ENCODE data around the gene COA1.

Gene COA1

DNA sequence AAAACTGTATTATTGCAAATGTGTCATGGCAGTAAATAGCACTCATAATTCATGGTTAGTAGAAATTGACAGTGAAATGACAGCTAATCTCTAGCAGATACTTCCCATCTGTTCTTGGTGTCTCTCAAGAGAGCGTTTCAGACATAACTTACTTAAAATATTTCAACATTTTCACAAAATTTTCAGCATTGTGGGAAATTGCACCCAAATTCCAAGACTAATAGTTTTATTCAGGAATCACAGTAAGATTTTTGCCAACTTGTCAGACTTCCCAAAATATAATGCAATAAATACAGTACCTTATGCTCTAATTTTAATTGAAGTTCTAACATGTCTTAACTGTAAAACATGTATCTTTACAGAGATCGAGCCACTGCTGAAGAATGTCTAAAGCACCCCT, 105.2 kb downstream of the COA1 start:
- CTCF ChIA-PET: no interaction called here
- TF ChIP-seq, protein P1, sequence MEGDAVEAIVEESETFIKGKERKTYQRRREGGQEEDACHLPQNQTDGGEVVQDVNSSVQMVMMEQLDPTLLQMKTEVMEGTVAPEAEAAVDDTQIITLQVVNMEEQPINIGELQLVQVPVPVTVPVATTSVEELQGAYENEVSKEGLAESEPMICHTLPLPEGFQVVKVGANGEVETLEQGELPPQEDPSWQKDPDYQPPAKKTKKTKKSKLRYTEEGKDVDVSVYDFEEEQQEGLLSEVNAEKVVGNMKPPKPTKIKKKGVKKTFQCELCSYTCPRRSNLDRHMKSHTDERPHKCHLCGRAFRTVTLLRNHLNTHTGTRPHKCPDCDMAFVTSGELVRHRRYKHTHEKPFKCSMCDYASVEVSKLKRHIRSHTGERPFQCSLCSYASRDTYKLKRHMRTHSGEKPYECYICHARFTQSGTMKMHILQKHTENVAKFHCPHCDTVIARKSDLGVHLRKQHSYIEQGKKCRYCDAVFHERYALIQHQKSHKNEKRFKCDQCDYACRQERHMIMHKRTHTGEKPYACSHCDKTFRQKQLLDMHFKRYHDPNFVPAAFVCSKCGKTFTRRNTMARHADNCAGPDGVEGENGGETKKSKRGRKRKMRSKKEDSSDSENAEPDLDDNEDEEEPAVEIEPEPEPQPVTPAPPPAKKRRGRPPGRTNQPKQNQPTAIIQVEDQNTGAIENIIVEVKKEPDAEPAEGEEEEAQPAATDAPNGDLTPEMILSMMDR (IDR thresholded peaks at IDR 0.05; ENCODE audit: insufficient read depth, low read length, missing control alignments): no peak
- POLR2A ChIA-PET: no interaction called here
- no peak overlapping the region for H3K4me3 ChIP-seq (ENCODE audit: low read depth, low read length)
- no peak for DNase-seq (ENCODE audit: low read depth, low spot score)

DNA sequence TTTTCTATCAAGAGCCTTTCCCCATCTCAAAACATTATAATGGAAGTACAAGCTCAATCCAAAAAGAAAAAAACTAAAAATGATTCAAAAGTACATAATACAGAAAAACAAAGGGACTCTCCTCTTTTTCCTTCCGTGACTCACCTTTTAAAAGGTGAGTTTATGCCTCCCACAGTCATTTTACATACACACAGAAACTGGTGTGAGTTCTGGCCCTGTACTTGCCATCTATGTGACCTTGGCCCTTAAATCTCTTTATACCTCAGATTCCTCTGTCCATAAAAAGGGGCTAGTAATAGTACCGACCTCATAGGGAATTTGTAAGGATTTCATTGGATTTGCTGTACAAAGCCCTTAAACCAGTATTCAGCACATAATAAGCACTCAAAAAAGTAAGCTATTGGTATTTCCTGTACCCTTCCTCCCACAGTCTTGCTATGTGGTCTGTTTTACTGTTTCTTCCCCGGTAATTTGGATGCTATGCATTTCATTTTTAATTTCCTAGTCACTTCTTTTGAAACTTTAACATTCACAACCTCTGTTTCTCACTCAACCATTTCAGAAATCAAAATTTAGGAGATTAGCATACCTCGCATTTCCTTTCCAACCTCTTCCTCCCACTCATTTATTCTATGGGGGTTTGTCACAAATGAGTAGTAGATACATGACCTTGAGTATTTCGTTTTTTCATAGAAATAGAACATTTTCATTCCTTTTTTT, 107.4 kb downstream of the COA1 start:
- no peak overlapping the region for H3K4me3 ChIP-seq (ENCODE audit: low read depth, low read length)
- TF ChIP-seq, protein P1 (IDR thresholded peaks at IDR 0.05; ENCODE audit: insufficient read depth, low read length, missing control alignments): no peak
- ChIA-PET CTCF (interaction anchor here (1.0 to 8.5 kb wide), 4 partner anchors 18 to 78 kb away, joined by 3 to 59 read pairs (median 8); partner anchors contain the start of gene STK17A), POLR2A (interaction anchor here (1.4 kb wide), 1 partner anchor 39 kb away, joined by 4 read pairs; the partner anchor contains the start of gene STK17A)
- DNase-seq (ENCODE audit: low read depth, low spot score): no peak

DNA sequence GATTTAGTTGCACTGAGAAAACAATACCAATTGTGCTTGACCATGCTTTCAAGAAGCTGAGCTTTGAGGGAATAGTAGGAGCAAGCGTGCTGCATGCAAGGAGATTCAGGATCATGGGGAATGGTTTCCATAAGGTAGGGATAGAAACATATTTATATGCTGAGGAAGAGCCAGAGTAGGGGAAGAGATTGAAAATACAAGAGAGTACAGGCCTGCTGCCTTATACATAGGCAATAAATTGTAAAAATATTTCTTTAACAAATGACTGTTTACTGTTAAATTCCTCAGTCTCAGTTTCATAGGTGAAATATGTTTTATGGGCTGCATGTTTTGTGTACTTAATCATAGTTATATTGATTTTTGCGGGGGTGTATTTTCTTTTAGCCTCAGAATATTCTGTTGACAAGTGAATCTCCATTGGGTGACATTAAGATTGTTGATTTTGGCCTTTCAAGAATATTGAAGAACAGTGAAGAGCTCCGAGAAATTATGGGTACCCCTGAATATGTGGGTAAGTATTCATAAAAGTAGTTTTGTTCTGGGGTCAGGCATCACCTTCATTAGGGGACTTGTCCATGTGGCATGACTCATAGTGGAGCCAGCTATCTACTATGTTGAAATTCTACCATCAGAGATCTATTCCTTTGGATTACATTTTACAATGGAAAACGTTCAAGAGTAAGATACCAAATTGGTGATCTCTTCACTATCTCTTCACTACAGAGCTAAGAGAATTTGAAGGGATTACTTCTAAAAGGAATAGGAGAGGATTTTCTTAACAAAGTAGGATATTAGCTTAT, 109.9 kb downstream of the COA1 start:
- no peak overlapping the region for H3K4me3 ChIP-seq (ENCODE audit: low read depth, low read length)
- TF ChIP-seq, protein P1 (IDR thresholded peaks at IDR 0.05; ENCODE audit: insufficient read depth, low read length, missing control alignments): no peak
- no peak for DNase-seq (ENCODE audit: low read depth, low spot score)
- POLR2A ChIA-PET: interaction anchor here (1.0 kb wide), 1 partner anchor 37 kb away, joined by 3 read pairs; the partner anchor contains the start of gene STK17A
- CTCF ChIA-PET: interaction anchor here (0.9 to 8.5 kb wide), 6 partner anchors 16 to 80 kb away, joined by 3 to 59 read pairs (median 3); partner anchors contain the start of gene STK17A

DNA sequence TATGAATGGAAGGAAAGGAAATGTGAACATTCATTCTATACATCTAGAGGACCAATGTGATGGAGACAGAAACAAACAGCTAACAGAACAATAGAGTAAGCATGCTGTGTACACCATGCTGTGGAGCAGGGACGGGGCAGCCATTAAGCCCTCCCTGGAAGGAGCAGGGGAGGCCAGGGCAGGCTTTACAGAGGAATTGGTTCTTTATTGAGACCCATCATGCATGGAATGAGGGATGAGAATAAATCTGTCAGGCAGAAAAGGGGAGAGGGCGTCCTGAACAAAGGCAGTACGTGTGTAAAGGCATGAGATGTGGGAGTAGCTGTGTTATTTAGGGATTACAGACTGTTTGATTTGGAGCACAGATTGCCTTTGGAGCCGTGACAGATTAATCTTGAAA, 111.2 kb downstream of the COA1 start:
- CTCF ChIA-PET: interaction anchor here (0.6 to 8.5 kb wide), 4 partner anchors 10 to 220 kb away, joined by 3 to 59 read pairs (median 16); partner anchors contain the start of gene STK17A

DNA sequence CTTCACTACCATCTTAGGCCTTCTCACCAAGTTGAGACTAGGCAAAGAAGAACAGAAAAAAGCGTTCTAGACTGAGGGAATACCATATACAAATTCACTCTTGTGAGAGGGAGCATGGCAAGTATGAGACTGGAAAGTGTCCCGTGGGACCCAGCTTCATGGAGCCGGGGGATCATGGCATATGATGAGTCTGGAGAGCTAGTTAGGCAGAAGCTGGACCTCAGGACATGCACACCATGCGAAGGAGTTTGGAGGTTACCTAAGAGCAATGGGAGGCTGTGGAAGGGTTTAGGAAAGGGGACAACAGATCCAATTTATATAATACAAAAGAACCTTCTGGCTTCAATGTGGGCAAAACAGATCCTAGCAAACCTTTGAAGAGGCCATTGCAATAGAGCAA, 112.3 kb downstream of the COA1 start:
- no peak overlapping the region for H3K4me3 ChIP-seq (ENCODE audit: low read depth, low read length)
- TF ChIP-seq, protein P1 (IDR thresholded peaks at IDR 0.05; ENCODE audit: insufficient read depth, low read length, missing control alignments): no peak
- no peak for DNase-seq (ENCODE audit: low read depth, low spot score)
- ChIA-PET CTCF (interaction anchor here (1.2 to 8.5 kb wide), 5 partner anchors 9 to 106 kb away, joined by 3 to 59 read pairs (median 4); partner anchors contain the start of gene STK17A), POLR2A (no interaction called here)

More for the DNA sequence above, 111.2 kb downstream of the COA1 start:
- DNase-seq (ENCODE audit: low read depth, low spot score): no peak
- TF ChIP-seq, protein P1 (IDR thresholded peaks at IDR 0.05; ENCODE audit: insufficient read depth, low read length, missing control alignments): no peak
- H3K4me3 ChIP-seq (ENCODE audit: low read depth, low read length): no peak overlapping the region
- POLR2A ChIA-PET: interaction anchor here (0.5 kb wide), 1 partner anchor 418 kb away, joined by 3 read pairs; no protein-coding TSS in a partner anchor
